A549 (cell line): Measurements from ENCODE around the gene CXorf66.

Experiments
- BHLHE40 ChIP-seq: IDR thresholded peaks from 2 replicates; pipeline ENCODE4 v1.6.1; 2012; ENCODE audit warnings: low read depth, low read length, inconsistent platforms
- CTCF ChIP-seq: fragments of >200 bp; sonication (Bioruptor Twin); formaldehyde crosslinking; IDR thresholded peaks from 3 replicates; pipeline ENCODE4 v1.5.1; 2016
- HOXA7 ChIP-seq: fragments of 250-450 bp; sonication (Bioruptor Pico); IDR thresholded peaks from 2 replicates; pipeline ENCODE4 v1.5.0; 2020; ENCODE audit warnings: mild to moderate bottlenecking, moderate library complexity
- MYC ChIP-seq: IDR thresholded peaks from 2 replicates; pipeline ENCODE4 v1.6.1; 2012; ENCODE audit warnings: mild to moderate bottlenecking, inconsistent platforms, low read length, improper control_type of control experiment, borderline replicate concordance
- POLR2A ChIP-seq: IDR thresholded peaks from 2 replicates; pipeline ENCODE4 v1.6.1; 2012; ENCODE audit warnings: mild to moderate bottlenecking, low read length
- RFX5 ChIP-seq: fragments of 450-650 bp; IDR thresholded peaks from 2 replicates; pipeline ENCODE4 v1.7.1; 2014; ENCODE audit warnings: antibody characterized with exemption, mild to moderate bottlenecking, moderate library complexity

GRCh38 chrX:139965421-139965820, at the start of gene CXorf66:
- TF ChIP-seq CTCF (no peak), POLR2A (no peak), RFX5 (no peak), MYC (no peak), BHLHE40 (no peak), HOXA7 (CRISPR knock-in tag) (no peak)
